Measurements from ENCODE around the gene AP3B1. TPM values are rescaled to one million over a fixed set of nuclear protein-coding genes. Genes with fewer than 3 reads are reported as not detected.

Gene AP3B1
- total and polyA plus RNA-seq, 2 donors (not counting 1 experiment from before 2014, with no cell fraction given) = 50.5 to 66.9 TPM

GRCh38 chr5:78000191-78000590 is 294.3 kb downstream of the AP3B1 start:
- no peaks in the 10 kb centered on the region for H4K20me1 ChIP-seq (ENCODE audit: control insufficient read depth, extremely low read depth, insufficient read depth, low read length)
- peaks cover 2% of the 10 kb centered on the region for H3K4me1 ChIP-seq (ENCODE audit: control insufficient read depth, extremely low read depth, insufficient read depth, low read length)
- no peak overlapping the region for H3K4me3 ChIP-seq (replicated peaks in 1 of 4; ENCODE audit: control extremely low read depth in 1 of 4, insufficient read depth in 1 of 4, low read depth in 3 of 4, low read length in 4 of 4)
- no peak overlapping the region for H3K27ac ChIP-seq (ENCODE audit: insufficient read depth, low read length)
- no peak overlapping the region for H3K9ac ChIP-seq (ENCODE audit: insufficient read depth, low read length)
- no peaks in the 10 kb centered on the region for H3K36me3 ChIP-seq (ENCODE audit: control insufficient read depth, insufficient read depth, low read length)
- TF ChIP-seq CTCF (conservative IDR thresholded peaks at IDR 0.05 in 1 of 2, IDR thresholded peaks at IDR 0.05 in 1 of 2; ENCODE audit: low read depth in 1 of 2, low read length in 2 of 2) (no peak), EZH2 (IDR thresholded peaks at IDR 0.05; ENCODE audit: low read length, missing control alignments) (no peak)
- H3K4me2 ChIP-seq (ENCODE audit: extremely low read depth, insufficient read depth, low read length) = no peak overlapping the region
- H2AFZ ChIP-seq (ENCODE audit: low read length) = no peak overlapping the region
- no peaks in the 10 kb centered on the region for H3K27me3 ChIP-seq (ENCODE audit: control insufficient read depth, insufficient read depth, low read length)
- H3K9me3 ChIP-seq (ENCODE audit: control insufficient read depth, insufficient read depth, low read depth, low read length) = no peaks in the 10 kb centered on the region
- DNase-seq (ENCODE audit: low read depth in 2 of 2) = no peak
- H3K79me2 ChIP-seq (ENCODE audit: control insufficient read depth, insufficient read depth, low read length) = no peaks in the 10 kb centered on the region

GRCh38 chr5:77999399-77999798 is 295.1 kb downstream of the AP3B1 start:
- Histone ChIP-seq H3K4me3 (replicated peaks in 1 of 4; ENCODE audit: control extremely low read depth in 1 of 4, insufficient read depth in 1 of 4, low read depth in 3 of 4, low read length in 4 of 4) (no peak overlapping the region), H2AFZ (ENCODE audit: low read length) (no peak overlapping the region)
- no peak for TF ChIP-seq CTCF (conservative IDR thresholded peaks at IDR 0.05 in 1 of 2, IDR thresholded peaks at IDR 0.05 in 1 of 2; ENCODE audit: low read depth in 1 of 2, low read length in 2 of 2)
- TF ChIP-seq EZH2 (IDR thresholded peaks at IDR 0.05; ENCODE audit: low read length, missing control alignments) = no peak

GRCh38 chr5:77996943-77997342 is 297.6 kb downstream of the AP3B1 start:
- Histone ChIP-seq H4K20me1 (ENCODE audit: control insufficient read depth, extremely low read depth, insufficient read depth, low read length) (no peaks in the 10 kb centered on the region), H3K36me3 (ENCODE audit: control insufficient read depth, insufficient read depth, low read length) (no peaks in the 10 kb centered on the region), H3K4me1 (ENCODE audit: control insufficient read depth, extremely low read depth, insufficient read depth, low read length) (no peaks in the 10 kb centered on the region), H3K27ac (ENCODE audit: insufficient read depth, low read length) (no peak overlapping the region), H3K79me2 (ENCODE audit: control insufficient read depth, insufficient read depth, low read length) (no peaks in the 10 kb centered on the region), H3K9me3 (ENCODE audit: control insufficient read depth, insufficient read depth, low read depth, low read length) (no peaks in the 10 kb centered on the region), H2AFZ (ENCODE audit: low read length) (no peak overlapping the region), H3K4me2 (ENCODE audit: extremely low read depth, insufficient read depth, low read length) (no peak overlapping the region), H3K9ac (ENCODE audit: insufficient read depth, low read length) (no peak overlapping the region), H3K27me3 (ENCODE audit: control insufficient read depth, insufficient read depth, low read length) (no peaks in the 10 kb centered on the region), H3K4me3 (replicated peaks in 1 of 4; ENCODE audit: control extremely low read depth in 1 of 4, insufficient read depth in 1 of 4, low read depth in 3 of 4, low read length in 4 of 4) (no peak overlapping the region)
- DNase-seq (ENCODE audit: low read depth in 2 of 2) = no peak
- TF ChIP-seq CTCF (conservative IDR thresholded peaks at IDR 0.05 in 1 of 2, IDR thresholded peaks at IDR 0.05 in 1 of 2; ENCODE audit: low read depth in 1 of 2, low read length in 2 of 2) (no peak), EZH2 (IDR thresholded peaks at IDR 0.05; ENCODE audit: low read length, missing control alignments) (no peak)

More at GRCh38 chr5:77999399-77999798, 295.1 kb downstream of the AP3B1 start:
- H3K4me1 ChIP-seq (ENCODE audit: control insufficient read depth, extremely low read depth, insufficient read depth, low read length) = no peaks in the 10 kb centered on the region
- DNase-seq (ENCODE audit: low read depth in 2 of 2) = no peak
- H4K20me1 ChIP-seq (ENCODE audit: control insufficient read depth, extremely low read depth, insufficient read depth, low read length) = no peaks in the 10 kb centered on the region
- H3K27me3 ChIP-seq (ENCODE audit: control insufficient read depth, insufficient read depth, low read length) = no peaks in the 10 kb centered on the region
- H3K79me2 ChIP-seq (ENCODE audit: control insufficient read depth, insufficient read depth, low read length) = no peaks in the 10 kb centered on the region
- H3K4me2 ChIP-seq (ENCODE audit: extremely low read depth, insufficient read depth, low read length) = no peak overlapping the region
- no peak overlapping the region for H3K27ac ChIP-seq (ENCODE audit: insufficient read depth, low read length)
- H3K9me3 ChIP-seq (ENCODE audit: control insufficient read depth, insufficient read depth, low read depth, low read length) = no peaks in the 10 kb centered on the region
- H3K36me3 ChIP-seq (ENCODE audit: control insufficient read depth, insufficient read depth, low read length) = no peaks in the 10 kb centered on the region
- H3K9ac ChIP-seq (ENCODE audit: insufficient read depth, low read length) = no peak overlapping the region

Measured in fibroblast of lung (primary cell).